Neural crest cell (in vitro differentiated cells): ENCODE results near the gene TAOK1. TPM values are rescaled to one million over a fixed set of nuclear protein-coding genes. Genes with fewer than 3 reads are reported as not detected.

Source experiments
- DNase-seq: peaks from one replicate; pipeline ENCODE4 v3.0.0; 2021; ENCODE audit warnings: low read depth, mixed read lengths, low spot score
- H3K27ac Mint-ChIP-seq: one replicate; pipeline ENCODE4 v1.8.0; 2021; ENCODE audit warnings: mild to moderate bottlenecking, mixed read lengths; ENCODE audit not compliant: unreplicated experiment
- H3K27me3 Mint-ChIP-seq: 2 replicates; pipeline ENCODE4 v1.8.0; 2021; ENCODE audit warnings: low read depth, mild to moderate bottlenecking, mixed read lengths
- H3K36me3 Mint-ChIP-seq: 2 replicates; pipeline ENCODE4 v1.8.0; 2021; ENCODE audit warnings: low read depth, mild to moderate bottlenecking, mixed read lengths
- H3K4me1 Mint-ChIP-seq: 2 replicates; pipeline ENCODE4 v1.8.0; 2021; ENCODE audit warnings: mixed read lengths
- H3K4me3 Mint-ChIP-seq: one replicate; pipeline ENCODE4 v1.8.0; 2021; ENCODE audit warnings: mild to moderate bottlenecking, mixed read lengths
- H3K9me3 Mint-ChIP-seq: 2 replicates; pipeline ENCODE4 v1.8.0; 2021; ENCODE audit warnings: mixed read lengths
- CTCF ChIP-seq: fragments of 200-600 bp; sonication (generic); conservative IDR thresholded peaks from 2 replicates; pipeline ENCODE4 v1.5.0; 2021; ENCODE audit warnings: antibody characterized with exemption, mild to moderate bottlenecking
- total RNA-seq: library from RNA; stranded (reverse); gene quantifications from 2 replicates; pipeline ENCODE4 v1.2.1, GENCODE V29; 2021

TAOK1 gene
- total RNA-seq, 1 donor from 2014 or later: 81.9 TPM

- Mint-ChIP-seq H3K4me1 (peaks cover 29% of the 10 kb centered on the region), H3K36me3 (peaks cover 3% of the 10 kb centered on the region), H3K9me3 (no peaks in the 10 kb centered on the region), H3K4me3 (peak overlapping the region; percentile 49), H3K27me3 (no peaks in the 10 kb centered on the region), H3K27ac (no peak overlapping the region)
- DNase-seq: no peak
- TF ChIP-seq CTCF: no peak
Observed at GRCh38 chr17:29582254-29582765, 192.1 kb downstream of the TAOK1 start.

GRCh38 chr17:29582772-29583171 is 192.6 kb downstream of the TAOK1 start:
- Mint-ChIP-seq H3K27ac (peak overlapping the region; percentile 35), H3K9me3 (no peaks in the 10 kb centered on the region), H3K36me3 (peaks cover 3% of the 10 kb centered on the region), H3K4me1 (peaks cover 34% of the 10 kb centered on the region), H3K4me3 (peak overlapping the region; percentile 34), H3K27me3 (no peaks in the 10 kb centered on the region)
- no peak for DNase-seq
- no peak for TF ChIP-seq CTCF

GRCh38 chr17:29583324-29584248 is 193.4 kb downstream of the TAOK1 start:
- DNase-seq: no peak
- Mint-ChIP-seq H3K36me3 (peaks cover 3% of the 10 kb centered on the region), H3K27ac (peak overlapping the region; percentile 79), H3K27me3 (no peaks in the 10 kb centered on the region), H3K4me1 (peaks cover 40% of the 10 kb centered on the region), H3K9me3 (no peaks in the 10 kb centered on the region), H3K4me3 (peak overlapping the region; percentile 85)
- no peak for TF ChIP-seq CTCF

- Mint-ChIP-seq H3K27me3 (no peaks in the 10 kb centered on the region), H3K4me3 (peak overlapping the region; percentile 85)
- no peak for DNase-seq
Observed at GRCh38 chr17:29584452-29585079, 194.4 kb downstream of the TAOK1 start.

More at GRCh38 chr17:29584452-29585079, 194.4 kb downstream of the TAOK1 start:
- H3K4me1 Mint-ChIP-seq: peaks cover 40% of the 10 kb centered on the region
- H3K9me3 Mint-ChIP-seq: no peaks in the 10 kb centered on the region
- H3K36me3 Mint-ChIP-seq: peaks cover 3% of the 10 kb centered on the region
- TF ChIP-seq CTCF: no peak
- peak overlapping the region; percentile 88 for H3K27ac Mint-ChIP-seq
